DMS53 (cell line): ENCODE results near the gene PLXNA4.
"Not testable (repeated sequence)": the region's sequence is repeated elsewhere in the genome, so short reads cannot be mapped to it uniquely, and the experiment has no call there.

ENCODE experiments used
- DNase-seq: peaks from one replicate; lab custom pipeline; 2025; lab: John Stamatoyannopoulos, UW

PLXNA4 gene

DNA sequence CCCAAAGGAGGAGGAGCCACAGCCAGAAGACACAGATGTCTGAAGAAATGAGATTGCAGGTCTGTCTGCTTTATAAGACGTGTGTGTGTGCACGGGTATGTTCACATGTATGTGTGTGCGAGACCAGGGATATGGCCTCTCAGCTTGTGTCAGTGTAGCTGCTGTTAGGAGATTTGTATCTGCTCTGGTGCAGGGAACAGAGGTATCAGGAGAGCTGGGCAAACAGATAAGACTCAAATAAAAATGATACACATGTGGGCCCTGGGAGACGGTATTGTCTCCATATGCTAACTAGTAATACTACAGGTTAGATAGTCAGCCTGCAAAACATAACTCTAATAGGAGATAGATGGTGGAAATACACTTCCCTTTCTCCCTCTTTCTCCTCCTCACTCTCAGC is 161.0 kb downstream of the PLXNA4 start:
- no peak for DNase-seq

DNA sequence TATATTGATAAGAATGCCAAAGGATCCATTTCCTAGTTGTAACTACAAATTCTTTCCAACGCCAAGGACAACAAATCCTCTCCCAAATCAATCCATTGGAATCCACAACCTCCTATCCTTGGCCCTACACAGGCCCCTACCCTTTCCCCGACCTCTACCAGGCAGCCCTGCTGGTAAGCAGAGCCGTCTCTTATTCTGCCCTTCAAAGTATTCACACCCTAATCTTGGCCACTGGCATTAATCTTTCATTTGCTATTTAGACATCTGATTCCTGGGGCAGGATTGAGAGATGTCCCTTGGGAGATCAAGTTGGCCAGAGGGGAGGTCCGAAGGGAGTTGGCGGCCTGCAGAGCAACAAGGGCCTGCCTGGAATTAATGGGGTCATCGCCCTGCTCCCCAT is 161.4 kb downstream of the PLXNA4 start:
- no peak for DNase-seq

DNA sequence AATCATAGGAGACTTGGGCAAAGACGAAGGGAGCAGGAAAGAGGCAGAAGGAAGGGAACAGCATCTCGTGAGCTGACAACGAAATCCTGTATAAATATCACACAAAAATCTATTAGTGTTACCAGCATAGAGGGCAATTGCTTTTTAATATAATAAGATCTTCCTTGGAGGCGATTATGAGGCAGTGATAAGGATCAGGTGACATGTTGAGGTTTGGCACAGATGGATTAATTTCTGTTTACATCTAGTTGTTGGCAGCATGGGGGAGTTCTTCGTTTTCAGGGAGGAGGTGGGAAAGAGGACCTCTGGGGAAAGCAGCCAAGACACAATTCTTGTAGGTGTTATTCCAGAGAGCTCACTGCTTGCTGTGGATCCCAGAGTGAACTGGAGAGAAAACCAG is 163.8 kb downstream of the PLXNA4 start:
- DNase-seq, result no peak

DNA sequence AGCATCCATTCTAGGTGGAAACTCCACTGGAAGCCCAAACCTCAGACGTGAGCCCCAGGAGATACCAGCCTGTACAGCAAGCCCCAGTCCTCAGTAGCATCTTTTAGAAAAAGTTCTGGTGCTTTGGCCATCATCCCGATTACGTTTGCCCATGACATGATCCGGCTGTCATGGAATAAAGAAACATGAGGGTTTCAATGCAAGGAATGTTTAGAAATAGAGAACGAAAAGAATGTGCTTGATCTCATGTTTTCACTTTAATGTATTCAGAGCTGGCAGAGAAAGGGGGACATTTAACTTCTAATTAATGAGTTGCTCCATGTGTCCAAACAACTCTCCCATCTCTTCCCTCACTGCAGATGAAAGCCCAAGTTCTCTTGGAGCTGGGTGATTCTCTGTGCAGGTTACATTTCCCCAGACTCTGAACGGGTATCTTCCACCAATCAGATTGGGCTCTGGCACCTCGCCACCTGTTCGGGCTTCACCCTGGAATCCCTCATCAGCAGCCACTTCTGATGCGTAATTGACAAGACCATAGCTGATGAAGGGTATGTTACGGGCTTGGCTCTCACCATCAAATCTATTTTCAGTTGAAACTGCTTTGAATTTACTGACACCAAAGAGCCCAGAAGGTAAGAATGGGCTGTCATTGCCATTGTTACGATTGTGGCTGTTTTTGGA is 165.3 kb downstream of the PLXNA4 start:
- DNase-seq, result no peak

DNA sequence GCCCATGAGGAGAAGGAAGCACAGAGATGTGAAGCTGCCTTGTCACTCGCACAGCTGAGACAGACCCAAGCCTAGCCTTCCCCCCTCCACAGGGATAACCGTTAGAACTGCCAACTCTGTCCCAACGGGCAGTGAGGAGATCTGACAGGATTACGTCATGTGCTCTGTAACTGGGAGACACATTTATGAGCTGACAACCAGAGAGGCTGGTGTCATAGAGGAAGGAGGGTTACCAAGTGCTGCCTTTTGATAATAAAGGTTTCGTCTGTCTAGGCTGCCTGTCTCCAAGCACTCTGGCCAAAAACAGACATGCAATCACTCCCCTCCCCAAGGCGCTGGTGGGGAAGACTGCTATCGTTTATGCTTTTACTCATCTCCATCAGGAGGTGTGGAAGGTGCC is 165.9 kb downstream of the PLXNA4 start:
- no peak for DNase-seq

DNA sequence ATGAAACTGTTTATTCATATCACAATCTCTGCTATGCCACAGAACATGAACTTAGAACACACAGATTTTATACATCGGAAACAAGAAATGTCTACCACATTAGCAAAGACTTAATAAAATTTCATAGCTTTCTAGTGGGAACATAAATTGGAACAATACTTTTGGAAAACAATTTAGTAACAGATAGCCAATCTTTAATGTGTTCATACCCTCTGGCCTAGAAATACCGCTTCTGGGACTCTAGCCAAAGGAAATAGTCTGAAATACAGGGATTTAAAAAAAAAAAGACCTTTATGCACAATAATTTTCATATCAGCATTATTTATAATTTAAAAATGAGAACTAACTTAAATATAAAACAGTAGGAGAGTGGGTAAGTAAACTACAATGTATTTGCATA is 168.5 kb downstream of the PLXNA4 start:
- no peak for DNase-seq

DNA sequence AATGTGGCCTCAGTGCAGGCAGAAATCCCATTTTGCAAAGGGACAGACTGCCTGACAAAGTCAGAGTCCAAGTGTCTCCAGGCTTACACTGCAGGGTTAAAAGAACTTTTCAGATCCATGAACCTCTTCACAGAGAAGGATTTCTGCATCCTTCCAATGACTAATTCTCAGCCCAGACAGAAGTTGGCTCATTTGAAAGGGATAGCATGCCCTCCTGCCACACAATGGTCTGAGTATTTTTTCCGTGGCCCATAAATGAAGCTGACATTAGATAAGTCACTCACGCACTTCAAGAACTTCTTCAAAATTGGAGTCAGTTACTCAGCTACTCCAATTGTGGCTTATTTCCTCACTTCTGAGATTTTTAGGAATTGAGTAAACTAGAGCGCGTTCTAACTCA is 170.2 kb downstream of the PLXNA4 start:
- DNase-seq, result no peak

DNA sequence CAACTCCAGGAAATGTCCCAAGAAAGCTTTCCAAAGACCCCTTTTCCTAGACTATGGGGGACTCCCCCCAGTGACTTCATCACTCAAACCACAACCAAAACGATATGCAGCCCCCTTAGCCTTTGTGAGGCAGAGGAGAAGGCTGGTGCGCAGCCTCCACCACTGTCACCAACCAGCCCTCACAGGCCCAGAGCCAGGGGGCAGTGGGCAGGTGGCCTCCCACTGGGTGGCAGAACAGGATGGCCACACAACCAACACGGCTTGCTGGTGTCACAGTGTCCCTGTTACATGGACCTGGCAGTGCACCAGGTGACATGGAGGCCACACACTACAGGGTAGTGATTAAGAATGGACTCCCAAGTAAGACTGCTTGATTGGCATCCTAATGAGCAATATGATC is 172.0 kb downstream of the PLXNA4 start:
- DNase-seq, result no peak

DNA sequence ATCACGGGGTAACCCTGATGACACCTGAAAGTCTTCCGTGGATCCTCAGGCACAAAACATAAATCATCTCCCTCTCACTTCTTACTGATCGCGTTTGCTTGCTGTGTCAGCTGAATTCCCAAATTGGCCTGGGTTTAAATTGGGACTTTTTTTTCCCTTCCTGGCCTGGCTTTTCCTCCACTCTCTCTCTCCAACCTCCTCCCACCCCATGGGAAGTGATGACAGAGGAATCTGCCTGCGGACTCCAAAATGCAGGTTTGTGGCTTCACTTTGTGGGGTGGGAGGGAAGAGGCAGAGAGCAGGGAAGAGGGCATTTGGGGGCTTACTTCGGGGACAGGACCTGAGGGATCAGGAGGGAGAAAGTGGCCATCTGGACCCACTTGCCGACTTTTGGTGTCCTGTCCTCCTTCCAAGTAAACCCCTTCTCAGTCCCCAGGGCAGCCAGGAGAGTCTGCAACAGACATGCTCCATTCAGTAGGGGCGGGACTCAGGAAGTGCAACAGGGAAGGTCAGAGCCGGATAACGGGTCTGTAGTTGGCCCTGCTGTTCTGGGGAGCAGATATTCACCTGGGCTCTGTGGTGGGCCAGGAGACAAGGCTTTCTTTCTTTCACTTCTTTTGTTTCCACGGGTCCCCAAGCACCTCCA is 172.7 kb downstream of the PLXNA4 start:
- DNase-seq, result no peak

DNA sequence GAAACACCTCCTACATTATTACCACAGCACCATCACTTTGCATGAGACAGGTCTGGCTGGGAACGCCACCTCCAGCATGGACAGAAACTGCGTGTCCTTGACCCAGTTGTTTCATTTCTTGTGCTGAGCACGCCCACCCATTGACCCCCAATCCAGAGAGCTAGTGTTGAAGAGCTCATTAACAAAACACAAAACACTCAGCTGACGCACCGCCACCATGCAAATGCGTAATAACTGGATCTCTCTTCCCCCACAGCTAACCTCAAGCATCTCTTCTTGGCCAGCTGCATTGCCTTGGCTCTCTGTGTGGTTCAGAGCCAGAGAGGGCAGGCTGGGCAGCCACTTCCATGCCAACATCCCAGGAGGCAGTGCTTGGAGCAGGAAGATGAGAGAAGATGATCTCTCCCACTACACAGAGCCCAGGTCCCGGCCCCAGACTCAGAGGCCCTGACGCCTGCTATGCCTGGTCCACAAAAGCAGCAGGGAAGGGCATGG is 173.5 kb downstream of the PLXNA4 start:
- DNase-seq, result no peak

DNA sequence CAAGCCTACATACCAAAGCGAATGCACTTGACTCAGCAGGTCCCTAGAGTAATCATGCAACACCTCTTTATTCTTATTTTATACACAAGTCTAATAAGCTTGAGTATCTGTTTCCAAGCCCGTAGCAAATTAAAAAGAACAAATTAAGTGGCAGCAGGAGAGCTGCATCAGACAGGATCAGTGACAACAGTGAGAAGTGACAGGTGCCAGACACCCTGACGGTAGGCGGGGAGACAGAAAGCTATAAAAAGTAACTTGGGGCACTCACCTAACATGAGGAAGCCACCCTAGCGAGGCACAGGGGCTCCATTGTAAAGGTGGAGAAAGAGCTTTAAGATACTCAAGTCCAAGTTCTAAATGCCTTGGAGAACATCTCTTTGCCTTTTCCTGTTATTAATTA is 174.2 kb downstream of the PLXNA4 start:
- no peak for DNase-seq

DNA sequence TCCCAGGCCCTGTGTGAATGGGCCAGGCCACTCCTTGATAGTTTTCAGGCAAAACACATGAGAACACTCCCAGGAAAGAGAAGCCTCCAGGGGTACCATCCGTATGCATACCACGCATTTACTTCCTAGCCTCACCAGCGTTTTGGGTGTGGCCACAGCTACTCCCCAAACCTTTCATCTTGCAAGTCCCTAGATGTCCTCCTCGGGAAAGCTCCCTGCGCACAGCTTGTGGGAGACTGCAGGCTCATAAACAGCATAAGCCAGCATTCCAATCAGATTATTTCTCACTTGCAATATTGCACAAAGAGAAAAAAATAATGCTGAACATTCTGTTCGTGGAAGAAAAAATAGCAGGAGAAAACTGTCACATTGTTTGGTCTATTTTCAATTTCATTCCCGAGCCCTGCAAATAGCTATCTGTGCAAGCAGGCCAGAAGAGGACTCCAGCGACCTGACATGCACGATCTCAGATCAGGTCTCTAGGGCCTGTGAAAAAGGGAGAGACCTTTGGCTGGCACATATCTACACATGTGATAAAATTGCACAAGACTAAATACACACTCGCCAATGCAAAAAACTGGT is 175.6 kb downstream of the PLXNA4 start:
- DNase-seq, result no peak

DNA sequence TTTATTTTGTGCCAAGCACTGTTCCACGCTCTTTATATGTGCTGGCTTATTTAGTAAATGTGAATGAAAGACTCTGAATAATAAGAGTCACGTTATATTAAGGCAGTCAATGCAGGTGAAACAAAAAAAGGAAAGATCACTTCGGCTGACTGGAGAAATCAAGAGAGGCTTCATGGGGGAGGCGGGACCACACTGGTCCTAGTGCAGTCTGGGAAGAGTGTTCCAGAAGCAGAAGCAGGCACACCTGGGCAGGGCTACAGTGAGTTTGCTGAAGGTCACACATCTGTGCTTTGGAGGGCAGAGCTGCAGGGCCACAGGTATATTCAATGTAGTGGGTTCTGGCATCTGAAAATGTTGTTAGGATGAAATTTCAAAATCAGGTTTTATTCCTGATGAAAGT is 176.9 kb downstream of the PLXNA4 start:
- no peak for DNase-seq

DNA sequence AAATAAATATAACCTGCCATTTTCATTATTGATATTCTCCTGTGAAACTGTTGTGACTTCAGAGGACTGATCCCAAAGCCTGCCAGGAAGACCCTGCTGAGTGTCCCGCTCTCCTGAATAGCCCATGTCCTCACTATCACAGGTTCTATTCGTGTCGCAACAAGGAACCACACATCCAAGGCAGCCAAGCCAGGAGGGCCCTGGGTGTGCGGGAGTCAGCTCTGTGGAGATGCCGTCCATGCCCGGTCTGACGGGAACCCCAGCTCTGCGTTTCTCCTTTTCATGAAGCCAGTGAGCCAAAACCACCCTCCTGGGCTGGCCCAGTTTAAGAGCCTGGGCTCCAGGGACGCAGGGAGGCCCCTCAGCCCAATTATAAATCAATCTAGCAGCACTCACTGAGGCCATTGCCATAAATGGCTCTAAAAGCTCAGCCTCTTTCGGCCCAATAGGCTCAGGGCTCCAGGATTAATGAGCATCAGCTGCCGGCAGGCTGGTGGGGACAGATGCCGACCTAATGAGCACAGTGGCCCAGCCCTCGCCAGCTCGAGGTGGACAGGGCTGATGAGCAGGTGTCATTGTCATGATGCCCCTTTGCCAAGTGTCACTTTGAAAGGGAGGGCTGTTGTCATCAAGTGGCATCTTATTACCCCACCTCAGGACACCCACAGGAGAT is 177.9 kb downstream of the PLXNA4 start:
- DNase-seq, result no peak

DNA sequence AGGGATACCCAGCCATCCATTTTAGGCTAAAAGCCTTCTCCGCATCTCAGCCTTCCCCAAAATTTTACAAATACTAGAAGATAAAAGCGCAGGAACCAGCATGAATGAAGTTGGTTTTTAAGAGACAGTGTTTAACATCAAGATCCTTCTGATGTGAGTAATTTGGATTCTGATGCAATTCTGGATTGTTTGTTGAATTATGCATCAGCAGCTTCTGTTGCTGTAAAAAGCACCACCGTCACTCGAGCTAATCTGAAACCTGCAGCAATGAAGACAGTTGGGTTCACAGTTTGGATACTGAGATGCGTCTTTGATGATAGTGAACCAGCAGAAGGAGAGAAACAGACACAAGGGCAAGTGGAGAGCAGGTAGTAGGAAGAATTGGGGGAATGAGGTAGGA is 179.2 kb downstream of the PLXNA4 start:
- DNase-seq, result no peak

DNA sequence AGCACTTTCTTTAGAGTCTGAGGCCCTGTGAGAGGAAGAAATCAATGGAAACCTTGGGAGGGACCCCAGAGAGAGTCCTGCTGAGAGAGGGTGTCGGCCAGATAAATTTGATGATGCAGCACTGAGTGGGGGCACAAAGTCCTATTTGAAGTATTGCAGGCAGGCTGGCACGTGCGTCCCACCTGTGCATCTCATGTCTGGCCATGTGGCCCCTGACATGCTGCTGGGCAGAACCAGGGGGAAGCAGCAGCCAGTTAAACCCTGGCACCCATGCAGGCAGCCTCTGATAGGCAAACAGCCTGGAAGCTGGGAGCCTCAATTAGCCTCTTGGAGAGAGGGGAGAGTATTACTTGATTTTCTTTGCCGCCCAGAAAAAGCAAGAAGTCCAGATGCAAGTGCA is 180.9 kb downstream of the PLXNA4 start:
- no peak for DNase-seq

DNA sequence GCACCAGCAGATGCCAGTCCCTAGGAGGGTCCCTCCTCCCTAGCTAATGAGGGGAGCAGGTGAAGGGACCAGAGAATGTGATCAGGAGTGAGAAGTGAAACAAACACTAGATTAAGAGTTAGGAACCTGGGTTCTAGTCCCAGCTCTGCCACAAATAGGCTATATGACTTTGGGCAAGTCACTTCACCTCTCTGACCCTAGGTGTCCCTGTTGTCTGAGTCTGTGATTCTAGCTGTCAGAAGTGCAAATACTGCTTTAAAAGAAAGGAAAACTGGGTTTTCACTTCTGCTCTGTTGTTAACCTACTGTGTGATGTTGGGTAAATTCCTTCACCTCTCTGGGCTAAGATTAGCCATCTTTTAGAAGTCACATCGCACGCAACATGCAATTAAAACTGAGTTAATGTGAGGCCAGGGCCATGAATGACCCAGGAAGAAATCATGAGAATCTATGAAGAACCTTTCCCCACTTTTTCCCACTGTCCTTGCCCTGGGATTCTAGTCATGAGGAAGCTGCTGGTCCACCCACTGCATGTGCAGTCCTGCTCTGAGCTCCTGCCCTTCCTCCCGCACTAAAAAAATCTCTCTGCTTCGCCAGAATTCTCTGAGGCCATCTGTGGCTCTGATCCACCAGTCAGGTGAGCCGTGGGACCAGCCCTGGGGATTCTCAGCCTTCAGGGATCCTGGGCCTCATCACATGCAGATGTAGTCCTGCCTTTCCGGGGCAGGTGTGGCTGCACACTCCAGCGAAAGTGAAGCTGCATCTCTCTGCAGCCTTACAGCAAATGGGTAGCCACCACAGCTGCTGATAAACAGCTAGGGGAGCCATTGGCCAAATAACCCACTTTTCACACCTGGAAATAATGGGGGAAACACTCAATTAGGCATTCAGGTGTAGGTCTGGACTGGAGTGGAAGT is 181.7 kb downstream of the PLXNA4 start:
- DNase-seq, result peak; percentile 33

DNA sequence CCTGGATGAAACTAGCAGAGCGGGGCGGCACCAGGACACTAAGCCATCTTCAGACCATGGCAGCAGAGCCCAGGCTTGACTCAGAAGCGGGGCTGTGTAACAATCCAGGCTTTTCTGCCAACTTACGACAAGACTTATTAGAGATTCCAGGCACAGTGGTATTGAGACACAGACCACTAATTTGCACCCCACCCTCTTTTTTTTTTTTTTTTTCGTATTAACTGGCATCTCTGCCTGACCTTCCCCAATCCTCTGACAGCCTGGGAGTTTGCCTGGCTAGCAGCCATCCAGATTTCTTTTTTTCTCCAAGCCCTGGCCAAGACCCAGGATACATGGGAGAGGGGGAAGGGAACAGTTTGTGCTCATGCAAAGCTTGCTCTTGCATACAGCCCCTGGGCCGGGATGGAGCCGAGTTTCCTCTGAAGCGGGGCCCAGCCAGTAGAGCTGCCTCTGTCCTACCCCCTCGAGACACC is 182.4 kb downstream of the PLXNA4 start:
- DNase-seq, result no peak

DNA sequence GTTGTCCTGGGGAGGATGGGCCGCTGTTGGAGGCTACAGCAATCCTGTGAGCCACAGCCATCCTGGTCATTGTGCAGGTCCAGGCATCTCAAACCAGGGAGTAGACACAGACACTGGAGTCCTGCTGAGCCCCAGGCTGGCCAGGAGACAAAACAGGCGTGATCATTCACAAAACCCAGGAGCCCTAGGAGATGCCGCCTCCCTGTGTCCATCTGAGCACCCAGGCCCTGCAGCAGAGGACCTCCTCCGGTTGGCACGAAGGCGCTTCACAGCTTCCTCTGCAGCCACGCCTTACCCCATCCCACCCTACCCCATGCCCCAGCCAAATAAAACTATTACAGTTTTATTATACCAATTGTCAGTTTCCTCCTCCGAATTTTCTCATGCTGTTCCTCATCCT is 183.6 kb downstream of the PLXNA4 start:
- DNase-seq, result no peak

DNA sequence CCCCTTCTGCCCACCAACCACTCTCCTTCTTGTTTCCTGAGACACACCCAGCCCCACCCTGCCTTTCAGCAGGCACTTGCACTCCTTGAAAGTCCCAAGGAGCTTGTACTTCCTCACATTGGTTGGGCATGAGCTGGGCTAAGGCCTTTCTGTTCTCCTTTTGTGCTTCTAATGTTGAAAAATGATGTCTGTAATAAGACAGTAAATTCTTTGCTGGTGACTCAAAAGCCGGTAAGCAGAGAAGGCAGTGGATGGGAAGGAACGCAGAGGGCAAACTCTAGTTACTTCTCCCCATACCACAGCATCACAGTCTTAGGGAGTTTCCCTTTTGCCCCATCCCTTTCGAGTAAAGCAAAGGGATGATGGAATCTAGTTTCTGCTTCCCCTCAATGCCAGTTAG is 185.6 kb downstream of the PLXNA4 start:
- no peak for DNase-seq

DNA sequence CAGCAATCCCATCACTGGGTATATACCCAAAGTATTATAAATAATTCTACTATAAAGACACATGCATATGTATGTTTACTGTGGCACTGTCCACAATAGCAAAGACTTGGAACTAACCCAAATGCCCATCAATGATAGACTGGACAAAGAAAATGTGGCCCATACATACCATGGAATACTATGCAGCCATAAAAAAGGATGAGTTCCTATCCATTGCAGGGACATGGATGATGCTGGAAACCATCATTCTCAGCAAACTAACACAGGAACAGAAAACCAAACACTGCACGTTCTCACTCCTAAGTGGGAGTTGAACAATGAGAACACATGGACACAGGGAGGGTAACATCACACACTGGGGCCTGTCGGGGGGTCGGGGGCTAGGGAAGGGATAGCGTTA is 186.2 kb downstream of the PLXNA4 start:
- not testable (repeated sequence) for DNase-seq

DNA sequence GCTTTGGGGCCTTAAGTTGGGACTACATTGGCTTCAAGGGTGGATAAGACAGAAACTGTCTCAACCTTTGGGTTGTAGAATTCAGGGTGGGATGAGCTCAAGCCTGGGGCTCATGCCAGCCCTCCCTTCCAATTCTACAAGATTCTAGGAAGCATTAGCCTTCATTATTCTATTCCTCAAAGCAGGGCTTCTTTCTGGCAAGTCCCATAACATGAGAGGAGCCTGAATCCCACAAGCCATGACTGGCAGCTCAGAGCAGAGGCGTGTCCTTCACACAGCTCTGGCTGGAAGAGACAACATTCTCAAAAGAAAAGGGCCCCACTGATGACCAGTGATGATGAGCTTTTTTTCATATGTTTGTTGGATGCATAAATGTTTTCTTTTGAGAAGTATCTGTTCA is 187.6 kb downstream of the PLXNA4 start:
- DNase-seq, result no peak
